Astrocyte (in vitro differentiated cells and primary cell): ENCODE results near the gene ACOT12. TPM values are rescaled to one million over a fixed set of nuclear protein-coding genes. Genes with fewer than 3 reads are reported as not detected.

Source experiments
- DNase-seq: peaks from one replicate; pipeline ENCODE4 v3.0.0-alpha.2; 2010; ENCODE audit warnings: low read depth
- FAIRE-seq: peaks from 2 replicates; lab custom pipeline; 2011; peaks lifted over from hg19 to GRCh38; lab: Jason Lieb, UNC
- H2AFZ ChIP-seq: 2 replicates; pipeline ENCODE4 v1.6.0; 2012; ENCODE audit warnings: low read depth, low read length, inconsistent platforms
- H3K27ac ChIP-seq: 2 replicates; pipeline ENCODE4 v1.5.1; 2011; ENCODE audit warnings: low read depth, low read length, inconsistent platforms
- H3K27me3 ChIP-seq: 2 replicates; pipeline ENCODE4 v1.6.0; 2011; ENCODE audit warnings: low read length, inconsistent platforms; ENCODE audit not compliant: insufficient read depth
- H3K36me3 ChIP-seq: 2 replicates; pipeline ENCODE4 v1.5.1; 2011; ENCODE audit warnings: low read length, inconsistent platforms; ENCODE audit not compliant: insufficient read depth
- H3K4me1 ChIP-seq: 2 replicates; pipeline ENCODE4 v1.5.1; 2011; ENCODE audit warnings: low read length, inconsistent platforms; ENCODE audit not compliant: insufficient read depth
- H3K4me2 ChIP-seq: 2 replicates; pipeline ENCODE4 v1.6.0; 2012; ENCODE audit warnings: low read length, inconsistent platforms
- H3K4me3 ChIP-seq: 2 replicates; pipeline ENCODE4 v1.5.1; 2011; ENCODE audit warnings: low read depth, mild to moderate bottlenecking, low read length, inconsistent platforms; ENCODE audit not compliant: insufficient read depth
- H3K79me2 ChIP-seq: 2 replicates; pipeline ENCODE4 v1.6.0; 2012; ENCODE audit warnings: mild to moderate bottlenecking, low read length, inconsistent platforms; ENCODE audit not compliant: insufficient read depth
- H3K9ac ChIP-seq: 2 replicates; pipeline ENCODE4 v1.6.0; 2012; ENCODE audit warnings: mild to moderate bottlenecking, low read length, inconsistent platforms
- H3K9me3 ChIP-seq: 2 replicates; pipeline ENCODE4 v1.5.1; 2012; ENCODE audit warnings: low read depth, mild to moderate bottlenecking, low read length, inconsistent platforms; ENCODE audit not compliant: insufficient read depth
- H4K20me1 ChIP-seq: 2 replicates; pipeline ENCODE4 v1.6.0; 2012; ENCODE audit warnings: low read length, inconsistent platforms; ENCODE audit not compliant: insufficient read depth
- H3K27ac Mint-ChIP-seq: one replicate; pipeline ENCODE4 v1.8.0; 2021; ENCODE audit warnings: mild to moderate bottlenecking, mixed read lengths; ENCODE audit not compliant: unreplicated experiment
- H3K27me3 Mint-ChIP-seq: one replicate; pipeline ENCODE4 v1.8.0; 2021; ENCODE audit warnings: low read depth, mixed read lengths; ENCODE audit not compliant: unreplicated experiment
- H3K36me3 Mint-ChIP-seq: one replicate; pipeline ENCODE4 v1.8.0; 2021; ENCODE audit warnings: low read depth, mixed read lengths; ENCODE audit not compliant: unreplicated experiment
- H3K4me1 Mint-ChIP-seq: one replicate; pipeline ENCODE4 v1.8.0; 2021; ENCODE audit warnings: low read depth, mixed read lengths; ENCODE audit not compliant: unreplicated experiment
- H3K4me3 Mint-ChIP-seq: one replicate; pipeline ENCODE4 v1.8.0; 2021; ENCODE audit warnings: mild to moderate bottlenecking, moderate library complexity, mixed read lengths; ENCODE audit not compliant: unreplicated experiment
- H3K9me3 Mint-ChIP-seq: one replicate; pipeline ENCODE4 v1.8.0; 2021; ENCODE audit warnings: mild to moderate bottlenecking, mixed read lengths; ENCODE audit not compliant: unreplicated experiment
- CTCF ChIP-seq: IDR thresholded peaks from 2 replicates; pipeline ENCODE4 v1.5.1; 2011; ENCODE audit warnings: low read depth, mild to moderate bottlenecking, inconsistent platforms, low read length, moderate library complexity; ENCODE audit not compliant: insufficient read depth
- EZH2 ChIP-seq: IDR thresholded peaks from 2 replicates; pipeline ENCODE4 v1.6.1; 2012; ENCODE audit warnings: mild to moderate bottlenecking, low read length, inconsistent platforms; ENCODE audit not compliant: insufficient read depth
- total RNA-seq: library from RNA; stranded (reverse); gene quantifications from 2 replicates; pipeline ENCODE4 v1.2.1, GENCODE V29; 2021

The ACOT12 gene
- total RNA-seq, 1 donor from 2014 or later: 0.09 TPM

DNA sequence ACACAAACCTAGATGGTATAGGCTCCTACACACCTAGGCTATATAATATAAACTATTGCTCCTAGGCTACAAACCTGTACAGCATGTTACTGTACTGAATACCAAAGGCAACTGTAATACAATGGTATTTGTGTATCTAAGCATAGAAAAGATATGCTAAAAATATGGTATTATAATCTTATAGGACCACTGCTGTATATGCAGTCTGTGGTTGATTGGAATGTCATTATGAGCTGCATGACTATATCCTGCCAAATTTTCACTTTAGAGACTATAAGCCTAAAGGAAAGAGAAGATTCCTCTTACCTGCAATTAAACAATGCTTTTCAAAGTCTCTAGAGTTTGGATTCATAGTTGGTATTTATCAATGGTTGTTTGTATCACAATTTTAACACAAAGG is 24.7 kb upstream of the ACOT12 start:
- Mint-ChIP-seq H3K9me3 (no peaks in the 10 kb centered on the region), H3K4me3 (no peak overlapping the region), H3K36me3 (peaks cover 2% of the 10 kb centered on the region), H3K4me1 (peaks cover 32% of the 10 kb centered on the region), H3K27ac (no peak overlapping the region), H3K27me3 (no peaks in the 10 kb centered on the region)
- Histone ChIP-seq H2AFZ (no peak overlapping the region), H3K9ac (no peak overlapping the region), H3K27ac (no peak overlapping the region), H3K4me1 (peaks cover 24% of the 10 kb centered on the region), H3K4me3 (no peak overlapping the region), H3K36me3 (no peaks in the 10 kb centered on the region), H3K27me3 (no peaks in the 10 kb centered on the region), H3K4me2 (no peak overlapping the region), H3K79me2 (no peaks in the 10 kb centered on the region), H3K9me3 (no peaks in the 10 kb centered on the region), H4K20me1 (no peaks in the 10 kb centered on the region)
- no peak for DNase-seq
- peak; percentile 43 for FAIRE-seq
- TF ChIP-seq EZH2: no peak
- no peak for TF ChIP-seq CTCF

DNA sequence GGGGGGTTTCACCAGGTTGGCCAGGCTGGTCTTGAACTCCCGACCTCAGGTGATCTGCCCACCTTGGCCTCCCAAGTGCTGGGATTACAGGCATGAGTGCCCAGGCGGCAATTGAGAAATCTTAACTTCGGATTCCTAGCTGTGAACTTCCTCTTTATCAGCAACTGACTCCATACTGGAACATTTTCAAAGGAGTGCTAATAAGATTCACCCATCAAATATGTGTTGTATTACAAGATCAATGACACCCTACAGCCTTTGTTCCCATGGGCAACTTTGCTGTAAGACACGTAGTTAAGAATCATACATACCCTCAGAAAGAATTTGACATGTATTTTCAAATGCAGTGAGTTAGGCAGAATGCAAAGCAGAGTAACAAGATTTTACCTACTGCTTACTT is 23.1 kb upstream of the ACOT12 start:
- no peak for FAIRE-seq

More for the DNA sequence above, 23.1 kb upstream of the ACOT12 start:
- Histone ChIP-seq H3K4me3 (no peak overlapping the region), H3K27ac (no peak overlapping the region), H3K9ac (no peak overlapping the region), H3K36me3 (no peaks in the 10 kb centered on the region), H3K27me3 (no peaks in the 10 kb centered on the region), H3K4me2 (no peak overlapping the region), H3K9me3 (no peaks in the 10 kb centered on the region), H3K79me2 (no peaks in the 10 kb centered on the region), H4K20me1 (no peaks in the 10 kb centered on the region), H2AFZ (no peak overlapping the region), H3K4me1 (peaks cover 17% of the 10 kb centered on the region)
- Mint-ChIP-seq H3K4me3 (no peak overlapping the region), H3K4me1 (peaks cover 24% of the 10 kb centered on the region), H3K36me3 (peaks cover 2% of the 10 kb centered on the region), H3K9me3 (no peaks in the 10 kb centered on the region), H3K27me3 (no peaks in the 10 kb centered on the region), H3K27ac (no peak overlapping the region)
- DNase-seq: peak; percentile 64
- no peak for TF ChIP-seq CTCF
- no peak for TF ChIP-seq EZH2
